ENCODE measurements around the gene LAD1.
A peak's percentile ranks its signal among the peaks of the same experiment; 100 is the strongest.

Gene LAD1

GRCh38 chr1:201347498-201348210, 51.5 kb downstream of the LAD1 start:
- DNase-seq (ENCODE audit: low spot score) = no peak

DNA sequence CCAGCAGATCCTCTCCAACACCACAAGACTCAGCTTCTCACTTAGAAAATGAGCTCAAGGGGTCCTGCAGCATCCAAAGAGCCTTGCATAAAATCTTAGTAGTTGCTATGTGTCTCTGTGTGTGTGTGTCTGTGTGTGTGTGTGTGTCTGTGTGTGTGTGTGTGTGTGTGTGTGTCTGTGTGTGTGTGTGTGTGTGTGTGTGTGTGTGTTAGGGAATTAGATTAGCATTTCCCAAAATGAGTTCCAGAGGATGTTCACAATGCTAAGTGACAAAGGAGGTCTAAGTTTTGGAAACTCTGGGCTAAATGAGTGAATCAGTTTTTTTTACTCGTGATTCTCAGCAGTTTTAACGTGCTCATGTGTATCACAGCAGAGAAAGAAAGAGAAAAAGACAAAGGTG, 52.1 kb downstream of the LAD1 start:
- no peak for DNase-seq (ENCODE audit: low spot score)

GRCh38 chr1:201346337-201346939, 52.7 kb downstream of the LAD1 start:
- peak; percentile 69 for DNase-seq (ENCODE audit: low spot score)

DNA sequence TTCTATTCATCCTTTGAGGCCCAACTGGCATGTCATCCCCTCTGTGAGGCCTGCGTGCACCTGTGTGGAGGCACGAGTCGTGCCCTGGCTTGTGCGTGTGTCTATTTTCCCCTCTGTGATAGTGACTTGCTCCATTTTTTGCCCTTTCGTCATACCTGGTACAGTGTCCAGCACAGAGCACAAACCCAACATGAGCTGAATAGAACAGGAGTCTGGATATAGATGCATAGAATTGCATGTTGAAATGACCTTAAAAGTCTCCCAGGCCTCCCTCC, 54.1 kb downstream of the LAD1 start:
- no peak for DNase-seq (ENCODE audit: low spot score)

- DNase-seq (ENCODE audit: low spot score) = no peak
Measured at GRCh38 chr1:201344206-201345080, 54.7 kb downstream of the LAD1 start.

DNA sequence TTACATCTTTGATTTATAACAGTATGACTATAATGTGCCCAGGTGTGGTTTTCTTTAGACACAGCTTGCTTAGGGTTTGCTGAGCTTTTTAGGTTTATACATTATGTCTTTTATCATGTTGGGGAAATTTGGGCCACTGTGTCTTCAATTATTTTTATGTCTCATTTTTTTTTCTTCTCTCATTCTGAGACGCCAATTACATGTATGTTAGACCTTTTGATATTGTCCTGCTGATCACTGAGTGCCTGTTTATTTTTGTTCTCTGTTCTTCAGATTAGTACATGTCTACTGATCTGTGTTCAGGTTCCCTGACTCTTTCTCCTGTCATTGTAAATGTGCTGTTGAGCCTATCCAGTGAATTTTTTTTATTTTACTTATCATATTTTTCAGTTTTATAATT, 57.7 kb downstream of the LAD1 start:
- no peak for DNase-seq (ENCODE audit: low spot score)

DNA sequence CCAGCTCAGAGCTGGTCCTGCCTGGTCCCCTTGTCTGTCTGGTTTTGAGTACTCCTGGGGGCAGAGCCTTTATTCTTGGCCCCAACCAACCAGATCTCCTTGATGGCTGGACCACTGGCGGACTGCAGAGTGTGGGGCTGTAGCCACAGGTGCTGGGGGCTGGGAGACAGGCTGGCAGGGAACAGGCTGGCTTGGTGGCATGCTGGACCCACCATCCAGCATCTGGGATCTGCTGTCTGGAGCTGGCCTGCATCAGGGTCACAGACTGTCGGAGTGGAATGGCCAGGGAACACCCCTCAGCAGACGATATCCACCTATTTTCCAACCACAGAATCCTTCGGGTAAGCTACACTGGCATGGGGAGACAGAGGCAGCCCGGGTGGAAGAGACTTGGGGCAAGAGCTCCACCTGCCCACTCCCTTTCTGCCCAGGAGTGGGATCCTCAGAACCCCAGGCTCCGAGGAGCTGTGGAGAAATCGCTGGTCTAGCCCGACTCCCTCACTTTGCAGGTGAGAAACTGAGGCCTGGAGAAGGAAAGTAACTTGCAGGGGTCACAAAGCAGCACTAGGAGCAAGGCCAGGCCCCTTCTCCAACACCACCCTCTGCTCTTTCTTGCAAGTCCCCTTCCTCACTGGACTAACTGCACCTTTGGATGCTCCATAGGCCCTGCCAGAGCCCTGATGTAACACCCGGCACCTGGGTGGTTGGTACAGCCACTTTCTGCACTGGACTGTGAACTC, 62.2 kb downstream of the LAD1 start:
- no peak for DNase-seq (ENCODE audit: low spot score)

GRCh38 chr1:201335901-201336300, 63.2 kb downstream of the LAD1 start:
- DNase-seq (ENCODE audit: low spot score) = no peak

DNA sequence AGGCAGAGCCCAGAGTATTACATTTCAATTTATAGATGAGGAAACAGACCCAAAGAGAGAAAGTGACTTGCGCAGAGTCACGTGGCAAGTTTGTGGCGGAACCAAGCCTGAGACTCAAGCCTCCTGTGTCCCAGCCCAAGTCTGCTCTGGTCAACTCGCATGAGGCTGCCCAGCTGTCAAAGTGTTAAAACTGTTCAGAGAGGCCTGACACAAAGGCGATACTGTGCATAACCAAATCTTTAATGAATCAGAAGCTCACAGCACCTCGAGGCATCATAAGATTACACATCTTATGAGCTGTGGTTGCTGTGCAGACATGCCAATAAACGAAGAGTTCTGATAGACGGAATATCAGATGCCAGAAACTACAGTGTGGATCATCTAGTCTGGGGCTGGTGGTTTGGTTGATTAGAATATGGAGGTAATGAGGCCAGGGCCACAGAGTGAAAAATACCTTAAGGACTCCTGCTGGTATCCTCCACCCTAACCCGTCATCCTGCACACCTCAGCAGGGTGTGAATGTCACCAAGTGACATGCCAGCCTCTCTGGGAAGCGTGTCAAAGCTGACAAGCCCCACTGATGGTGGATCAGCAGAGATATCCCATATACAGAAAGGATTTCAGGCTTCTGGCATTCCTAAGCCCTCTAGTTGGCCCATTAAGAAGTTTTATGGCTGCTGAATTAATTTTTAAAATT, 63.8 kb downstream of the LAD1 start:
- DNase-seq (ENCODE audit: low spot score) = no peak

DNA sequence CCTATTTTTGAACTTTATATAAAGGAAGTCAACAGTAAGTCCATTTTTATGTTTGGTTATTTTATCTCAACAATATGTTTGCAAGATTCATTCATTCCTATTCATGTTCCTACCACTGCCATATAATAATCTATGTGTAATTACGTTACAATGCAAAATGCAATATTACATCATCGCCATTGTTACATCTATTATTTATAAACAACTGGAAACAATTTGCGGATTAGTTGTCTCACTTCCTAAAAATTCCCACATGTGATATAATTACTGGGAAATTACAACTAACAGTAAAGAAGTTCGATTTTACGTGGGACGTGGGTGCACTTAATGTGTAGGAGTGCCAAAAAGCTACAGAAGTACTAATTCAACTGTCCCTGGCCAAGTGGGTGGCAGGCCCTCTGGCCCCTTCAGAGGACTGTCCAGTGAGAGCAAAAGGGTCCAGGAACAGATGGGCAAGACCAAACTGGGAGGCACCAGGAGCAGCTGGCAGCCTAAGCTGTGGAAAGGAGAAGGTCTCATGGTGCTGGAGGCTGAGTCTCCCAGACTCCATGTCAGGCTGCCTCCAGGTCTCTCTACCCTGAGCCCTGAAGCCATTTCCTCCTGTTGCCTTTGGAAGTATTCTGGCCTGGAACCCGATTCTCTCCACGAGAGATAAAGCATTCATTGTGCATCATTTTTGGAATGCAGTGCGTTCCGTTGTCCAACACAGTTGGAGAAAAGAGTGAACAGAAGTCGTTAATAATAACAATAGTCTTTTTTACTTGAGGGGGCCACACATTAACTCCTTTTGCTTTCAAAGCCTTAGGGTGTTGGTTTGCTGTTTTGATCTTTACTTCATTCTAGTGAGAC, 64.6 kb downstream of the LAD1 start:
- no peak for DNase-seq (ENCODE audit: low spot score)

- DNase-seq (ENCODE audit: low spot score) = no peak
Measured at GRCh38 chr1:201332616-201333335, 66.3 kb downstream of the LAD1 start.

DNA sequence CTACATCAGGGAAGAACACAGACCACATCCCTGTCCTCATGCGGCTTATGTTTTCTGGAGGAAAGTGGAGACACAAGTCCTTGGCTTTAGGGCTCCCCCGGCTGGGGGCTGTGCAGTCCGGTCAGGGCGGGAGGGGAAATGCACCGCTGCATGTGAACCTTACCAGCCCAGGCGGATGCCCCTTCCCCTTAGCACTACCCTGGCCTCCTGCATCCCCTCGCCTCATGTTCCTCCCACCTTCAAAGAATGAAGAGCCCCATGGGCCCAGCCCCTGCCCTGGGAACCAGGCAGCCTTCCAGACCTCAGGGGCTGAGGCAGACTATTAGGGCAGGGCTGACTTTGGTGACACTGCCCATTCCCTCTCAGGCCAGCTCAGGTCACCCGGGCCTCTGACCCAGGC, 67.1 kb downstream of the LAD1 start:
- no peak for DNase-seq (ENCODE audit: low spot score)

DNA sequence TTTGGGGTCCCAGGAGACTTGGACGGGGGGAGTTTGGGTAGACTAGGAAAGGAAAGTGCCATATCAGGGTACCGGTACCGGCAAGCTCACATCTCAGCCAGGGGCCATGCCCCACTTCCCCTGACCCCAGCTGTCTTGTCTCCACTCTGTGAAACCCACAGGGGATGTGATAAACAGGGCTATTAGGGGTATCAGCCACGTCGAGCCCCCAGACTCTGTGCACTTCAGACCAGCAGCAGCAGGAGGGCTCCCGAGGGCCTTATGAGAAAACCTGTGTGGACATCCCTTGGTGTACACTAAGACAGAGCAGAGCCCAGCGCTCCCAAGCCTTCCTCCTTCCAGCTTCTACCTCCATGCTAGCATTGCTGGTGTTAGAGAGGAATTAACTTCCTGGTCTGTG, 68.0 kb downstream of the LAD1 start:
- DNase-seq (ENCODE audit: low spot score) = no peak

All from AG08396 (cell line).